Small intestine (tissue), 7 donors: ENCODE data around the gene CFAP43. TPM values are rescaled to one million over a fixed set of nuclear protein-coding genes. Genes with fewer than 3 reads are reported as not detected.
"Not testable (repeated sequence)": the region's sequence is repeated elsewhere in the genome, so short reads cannot be mapped to it uniquely, and the experiment has no call there.

Experiments used
- DNase-seq, 2 donors: peaks; one replicate each; pipeline versions ENCODE4 v3.0.0 to v3.0.0-alpha.2; 2013
- FAIRE-seq: peaks from 2 replicates; lab custom pipeline; 2012; peaks lifted over from hg19 to GRCh38; lab: Jason Lieb, UNC
- H3K27ac ChIP-seq, 3 donors: one replicate each; pipeline ENCODE4 v1.5.1; 2013; ENCODE audit warnings: low read length in 2 of 3, mild to moderate bottlenecking in 2 of 3, control low read depth in 1 of 3, inconsistent platforms in 1 of 3, low read depth in 1 of 3, moderate library complexity in 1 of 3
- H3K27me3 ChIP-seq, 3 donors: one replicate each; pipeline ENCODE4 v1.6.1; 2013; ENCODE audit warnings: low read length in 3 of 3, inconsistent platforms in 1 of 3; ENCODE audit not compliant: control insufficient read depth in 3 of 3, insufficient read depth in 3 of 3
- H3K36me3 ChIP-seq, 3 donors: one replicate each; pipeline ENCODE4 v1.6.1; 2013; ENCODE audit warnings: low read length in 3 of 3, inconsistent platforms in 1 of 3, low read depth in 1 of 3, mild to moderate bottlenecking in 1 of 3, moderate library complexity in 1 of 3; ENCODE audit not compliant: control insufficient read depth in 3 of 3, insufficient read depth in 2 of 3
- H3K4me1 ChIP-seq, 3 donors: one replicate each; pipeline ENCODE4 v1.6.1; 2013; ENCODE audit warnings: low read length in 2 of 3, inconsistent platforms in 1 of 3, low read depth in 1 of 3, mild to moderate bottlenecking in 1 of 3, moderate library complexity in 1 of 3; ENCODE audit not compliant: control insufficient read depth in 3 of 3, insufficient read depth in 2 of 3
- H3K4me3 ChIP-seq, 3 donors: one replicate each; pipeline ENCODE4 v1.5.1; 2013; ENCODE audit warnings: low read length in 3 of 3, control low read depth in 1 of 3, inconsistent platforms in 1 of 3, low read depth in 1 of 3, mild to moderate bottlenecking in 1 of 3, moderate library complexity in 1 of 3
- H3K9me3 ChIP-seq, 2 donors: one replicate each; pipeline ENCODE4 v1.6.1; 2013; ENCODE audit warnings: low read depth in 1 of 2, low read length in 1 of 2; ENCODE audit not compliant: control insufficient read depth in 2 of 2, insufficient read depth in 1 of 2
- WGBS, 3 donors: extraction: QIAGEN DNeasy Blood & Tissue Kit; methylation state at CpG; one replicate each; pipeline ENCODE4 v1.1.7; 2013; 5-methylcytosine and 5-hydroxymethylcytosine counted together
- polyA plus RNA-seq, 4 donors: library from polyadenylated mRNA; stranded (reverse) in 3 of 4; unstranded in 1 of 4; fragments of 200-250 nt in 3 of 4; fragments of 120-200 nt in 1 of 4; gene quantifications; one replicate each; pipeline versions ENCODE4 v1.2.1 to v1.2.3, GENCODE V29; 2013
- donor health status: healthy with polysubstance abuse.
- donor health status: control.
- donor health status: control.
- donor health status: Bipolar disorder and iron deficiency.
- donor health status: healthy.

CFAP43 gene
- polyA plus RNA-seq, 4 donors = 0.21 to 7.2 TPM; not detected in 2

DNA sequence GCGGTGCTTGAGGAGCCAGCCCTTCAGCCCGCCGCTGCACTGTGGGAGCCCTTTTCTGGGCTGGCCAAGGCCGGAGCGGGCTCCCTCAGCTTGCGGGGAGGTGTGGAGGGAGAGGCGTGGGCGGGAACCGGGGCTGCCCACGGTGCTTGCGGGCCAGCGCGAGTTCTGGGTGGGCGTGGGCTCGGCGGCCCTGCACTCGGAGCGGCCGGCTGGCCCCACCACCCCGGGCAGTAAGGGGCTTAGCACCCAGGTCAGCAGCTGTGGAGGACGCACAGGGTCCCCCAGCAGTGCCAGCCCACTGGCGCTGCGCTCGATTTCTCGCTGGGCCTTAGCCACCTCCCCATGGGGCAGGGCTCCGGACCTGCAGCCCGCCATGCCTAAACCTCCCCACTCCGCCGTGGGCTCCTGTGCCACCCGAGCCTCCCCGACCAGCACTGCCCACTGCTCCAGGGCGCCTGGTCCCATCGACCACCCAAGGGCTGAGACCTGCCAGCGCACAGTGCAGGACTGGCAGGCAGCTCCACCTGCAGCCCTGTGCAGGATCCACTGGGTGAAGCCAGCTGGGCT is 13.0 kb upstream of the CFAP43 start:
- Histone ChIP-seq H3K4me3 (no peak overlapping the region), H3K27ac (no peak overlapping the region), H3K9me3 (peaks cover 0 to 6% of the 10 kb centered on the region in 2 donors), H3K36me3 (no peaks in the 10 kb centered on the region), H3K27me3 (no peaks in the 10 kb centered on the region), H3K4me1 (peaks cover 0 to 18% (median 0%) of the 10 kb centered on the region in 3 donors)
- FAIRE-seq (no peak), DNase-seq (no peak)
- 94 to 99% (median 97%) methylated on average over 26 to 34 of the region's 34 CpGs for WGBS, 3 donors

DNA sequence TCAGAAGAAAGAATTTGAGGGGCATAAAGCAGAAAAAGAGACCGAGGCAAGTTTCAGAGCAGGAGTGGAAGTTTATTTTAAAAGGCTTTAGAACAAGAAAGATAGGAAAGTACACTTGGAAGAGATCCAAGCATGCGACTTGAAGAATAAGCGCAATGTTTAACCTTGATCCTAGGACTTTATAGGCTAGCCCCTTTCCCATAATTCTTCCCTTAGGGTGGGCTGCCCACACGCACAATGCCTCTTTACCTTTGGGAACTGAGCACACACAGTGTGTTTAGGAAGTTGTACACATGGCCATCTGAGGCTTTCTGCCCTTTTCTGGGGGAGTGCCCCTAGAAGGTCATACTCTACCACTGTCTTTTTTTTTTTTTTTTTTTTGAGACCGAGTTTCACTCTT is 11.3 kb upstream of the CFAP43 start:
- FAIRE-seq (no peak), DNase-seq (peak in 1 of 2 donors; percentile 51)
- Histone ChIP-seq H3K27ac (peak overlapping the region in 1 of 3 donors; percentile 83), H3K4me3 (no peak overlapping the region), H3K27me3 (no peaks in the 10 kb centered on the region), H3K9me3 (peaks cover 0 to 6% of the 10 kb centered on the region in 2 donors), H3K4me1 (peaks cover 0 to 15% (median 0%) of the 10 kb centered on the region in 3 donors), H3K36me3 (no peaks in the 10 kb centered on the region)
- WGBS, 3 donors = 45 to 54% (median 48%) methylated on average over 4 to 5 of the region's 5 CpGs

DNA sequence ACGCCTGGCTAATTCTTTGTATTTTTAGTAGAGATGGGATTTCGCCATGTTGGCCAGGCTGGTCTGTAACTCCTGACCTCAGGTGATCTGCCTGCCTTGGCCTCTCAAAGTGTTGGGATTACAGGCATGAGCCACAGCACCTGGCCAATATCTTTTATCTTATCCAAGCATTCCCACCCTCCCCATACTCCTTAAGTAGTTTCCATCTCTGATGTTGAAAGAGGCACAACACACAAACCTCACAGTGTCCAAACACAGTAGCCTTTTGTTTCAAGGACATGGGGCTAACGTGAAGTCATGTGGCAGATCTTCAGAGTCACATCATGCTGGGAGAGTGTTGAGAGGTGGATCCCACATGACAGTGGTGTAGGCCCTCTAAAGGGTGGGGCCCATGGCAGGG is 10.8 kb upstream of the CFAP43 start:
- FAIRE-seq, H3K27me3 ChIP-seq, H3K9me3 ChIP-seq, H3K4me3 ChIP-seq, H3K36me3 ChIP-seq: not testable (repeated sequence)
- 69 to 82% (median 79%) methylated on average over 3 of the region's 3 CpGs for WGBS, 3 donors
- DNase-seq = peak in 1 of 2 donors; percentile 60
- Histone ChIP-seq H3K27ac (peak overlapping the region in 1 of 3 donors; percentile 83), H3K4me1 (peaks cover 0 to 15% (median 0%) of the 10 kb centered on the region in 3 donors)

DNA sequence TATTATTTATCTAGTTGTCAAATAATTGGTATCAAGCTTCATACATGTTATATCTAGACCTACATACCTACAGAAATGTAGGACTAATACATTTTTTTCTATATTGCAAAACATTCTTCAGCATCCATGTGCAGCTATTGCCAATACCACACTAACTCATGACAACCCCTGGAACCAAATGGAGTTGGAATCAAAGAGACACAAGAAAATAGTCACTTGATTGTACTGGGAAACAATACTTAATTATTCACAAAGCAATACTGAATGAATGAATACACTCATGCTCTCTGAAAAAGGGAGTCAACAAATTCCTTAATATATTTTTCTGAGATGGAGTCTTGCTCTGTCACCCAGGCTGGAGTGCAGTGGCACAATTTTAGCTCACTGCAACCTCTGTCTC is 10.4 kb upstream of the CFAP43 start:
- Histone ChIP-seq H3K4me1 (peaks cover 0 to 15% (median 0%) of the 10 kb centered on the region in 3 donors), H3K27ac (peak overlapping the region in 1 of 3 donors; percentile 83), H3K4me3 (no peak overlapping the region), H3K27me3 (no peaks in the 10 kb centered on the region), H3K36me3 (no peaks in the 10 kb centered on the region), H3K9me3 (peaks cover 0 to 6% of the 10 kb centered on the region in 2 donors)
- no peak for FAIRE-seq
- no peak for DNase-seq

DNA sequence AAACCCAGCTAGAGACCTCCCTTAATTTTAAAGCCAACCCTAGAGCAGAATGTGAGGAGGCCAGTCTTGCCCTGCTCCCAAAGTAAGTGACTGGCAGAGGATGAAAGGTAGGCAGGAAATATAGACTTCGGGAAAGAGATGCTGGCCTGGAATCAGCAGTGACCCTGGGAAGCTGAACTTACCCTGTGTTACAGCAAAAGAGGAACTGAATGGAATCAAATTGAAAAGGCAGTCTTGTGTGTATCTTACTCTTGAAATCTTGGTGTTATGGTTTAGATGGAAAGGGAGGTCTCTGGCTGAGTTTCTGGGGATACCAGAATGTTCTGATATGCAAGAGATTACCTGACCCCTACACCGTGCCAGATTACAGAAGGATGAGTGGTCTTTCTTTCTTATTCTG is 7.9 kb upstream of the CFAP43 start:
- H3K4me1 ChIP-seq = peaks cover 0 to 15% (median 0%) of the 10 kb centered on the region in 3 donors
- H3K27ac ChIP-seq = no peak overlapping the region
- no peaks in the 10 kb centered on the region for H3K9me3 ChIP-seq
- no peaks in the 10 kb centered on the region for H3K36me3 ChIP-seq
- no peak overlapping the region for H3K4me3 ChIP-seq
- no peak for FAIRE-seq
- no peaks in the 10 kb centered on the region for H3K27me3 ChIP-seq
- 77 to 87% (median 79%) methylated on average over 2 of the region's 2 CpGs for WGBS, 3 donors
- DNase-seq = no peak

DNA sequence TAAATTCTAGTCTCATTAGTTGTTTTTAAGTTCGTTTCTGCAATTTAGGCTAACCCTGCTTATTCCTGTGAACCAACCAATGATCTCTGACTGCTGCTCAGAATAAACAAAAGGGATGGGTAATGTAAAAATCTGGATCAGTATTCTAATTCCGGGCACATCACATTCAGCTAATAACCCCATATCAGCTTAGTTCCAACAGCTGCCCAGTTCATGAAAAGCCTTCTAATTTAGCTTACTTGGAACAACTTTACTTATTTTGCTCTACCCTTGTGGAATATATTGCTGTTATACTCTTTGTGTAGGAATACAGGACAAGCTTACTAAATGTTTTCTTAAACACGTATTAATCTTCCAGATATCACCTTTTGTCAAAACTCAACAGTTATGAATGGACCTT is 3.6 kb upstream of the CFAP43 start:
- 82 to 85% (median 84%) methylated on average over 3 of the region's 3 CpGs for WGBS, 3 donors
- no peak for FAIRE-seq

DNA sequence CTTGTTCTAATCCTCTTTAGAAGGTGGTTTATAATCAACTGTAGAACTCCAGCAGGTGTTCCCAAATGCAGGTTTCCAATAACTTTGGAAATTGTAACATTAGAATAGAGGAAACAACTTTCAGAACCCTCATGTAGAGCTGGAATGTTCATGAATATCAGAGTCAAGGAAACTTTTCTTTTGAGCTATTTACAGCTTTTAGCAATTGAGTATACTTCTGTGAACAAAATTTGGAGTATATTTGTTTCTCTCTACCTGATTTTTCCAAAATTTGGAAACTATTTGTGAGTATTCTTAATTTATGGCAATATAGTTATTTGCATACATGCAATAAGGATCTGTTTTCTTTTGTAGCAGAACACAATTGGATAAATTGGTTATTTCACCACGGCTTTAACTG is 2.8 kb upstream of the CFAP43 start:
- Histone ChIP-seq H3K27ac (no peak overlapping the region), H3K9me3 (no peaks in the 10 kb centered on the region), H3K27me3 (no peaks in the 10 kb centered on the region), H3K4me3 (no peak overlapping the region), H3K4me1 (no peaks in the 10 kb centered on the region), H3K36me3 (no peaks in the 10 kb centered on the region)
- WGBS, 3 donors = 62 to 86% (median 83%) methylated on average over 1 of the region's 1 CpG
- no peak for DNase-seq
- FAIRE-seq = no peak

More for the DNA sequence above, 3.6 kb upstream of the CFAP43 start:
- H3K4me3 ChIP-seq = no peak overlapping the region
- no peaks in the 10 kb centered on the region for H3K36me3 ChIP-seq
- DNase-seq = no peak
- no peaks in the 10 kb centered on the region for H3K9me3 ChIP-seq
- no peaks in the 10 kb centered on the region for H3K27me3 ChIP-seq
- H3K27ac ChIP-seq = no peak overlapping the region
- H3K4me1 ChIP-seq = no peaks in the 10 kb centered on the region

DNA sequence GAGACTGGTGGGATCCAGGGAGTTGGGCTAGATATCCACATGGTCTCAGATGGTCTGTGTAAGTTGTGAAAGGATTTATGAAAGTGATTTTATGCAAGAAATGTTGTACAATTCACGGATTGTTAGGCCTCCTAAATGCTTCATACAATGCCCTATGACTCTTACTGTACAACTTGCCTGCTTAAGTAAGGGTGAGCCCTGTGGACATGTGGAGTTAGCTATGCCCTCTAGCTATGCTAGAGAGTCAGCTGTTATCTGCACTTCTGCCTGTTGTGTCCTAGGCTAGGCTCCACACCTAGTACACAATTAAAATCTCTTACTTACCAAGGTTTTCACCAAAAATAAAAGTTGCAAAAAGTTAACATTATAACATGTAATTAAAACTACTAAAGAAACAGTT is 1.7 kb upstream of the CFAP43 start:
- Histone ChIP-seq H3K4me3 (no peak overlapping the region), H3K4me1 (no peaks in the 10 kb centered on the region), H3K27me3 (no peaks in the 10 kb centered on the region), H3K36me3 (no peaks in the 10 kb centered on the region), H3K27ac (no peak overlapping the region), H3K9me3 (no peaks in the 10 kb centered on the region)
- DNase-seq (no peak), FAIRE-seq (no peak)
- 80 to 91% (median 84%) methylated on average over 1 of the region's 1 CpG for WGBS, 3 donors

DNA sequence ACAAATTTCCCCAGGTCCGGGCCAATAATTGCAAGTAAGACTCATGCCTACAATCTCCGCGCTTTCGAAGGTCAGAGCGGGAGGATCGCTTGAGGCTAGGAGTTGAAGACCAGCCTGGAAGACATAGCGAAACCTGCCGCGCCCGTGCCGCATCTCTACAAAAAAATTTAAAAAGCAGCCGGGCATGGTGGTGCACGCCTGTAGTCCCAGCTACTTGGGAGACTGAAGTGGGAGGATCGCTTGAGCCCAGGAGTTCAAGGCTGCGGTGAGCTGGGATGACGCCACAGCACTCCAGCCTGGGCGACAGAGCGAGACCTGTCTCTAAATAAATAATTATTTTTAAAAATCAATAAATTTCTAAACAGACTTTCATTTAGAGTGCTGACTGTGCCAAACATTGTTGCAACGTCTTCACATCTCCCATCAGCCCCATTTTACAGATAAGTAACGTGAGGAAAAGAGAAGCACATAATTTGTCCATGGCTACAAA is 494 bp upstream of the CFAP43 start:
- peak overlapping the region; percentile 9 to 94 (median 90) for H3K4me3 ChIP-seq
- 5 to 11% (median 11%) methylated on average over 20 of the region's 20 CpGs for WGBS, 3 donors
- no peaks in the 10 kb centered on the region for H3K4me1 ChIP-seq
- H3K27ac ChIP-seq = peak overlapping the region in 1 of 3 donors; percentile 60
- no peak for FAIRE-seq
- no peaks in the 10 kb centered on the region for H3K9me3 ChIP-seq
- no peaks in the 10 kb centered on the region for H3K27me3 ChIP-seq
- H3K36me3 ChIP-seq = no peaks in the 10 kb centered on the region
- no peak for DNase-seq
